Bronchial epithelial cell (primary cell): ENCODE data around the gene PDZK1IP1. TPM values are rescaled to one million over a fixed set of nuclear protein-coding genes. Genes with fewer than 3 reads are reported as not detected.

Experiments
- DNase-seq: peaks from one replicate; pipeline ENCODE4 v3.0.0-alpha.2; 2010; ENCODE audit warnings: low read depth
- FAIRE-seq: peaks from 2 replicates; lab custom pipeline; 2011; peaks lifted over from hg19 to GRCh38; lab: Jason Lieb, UNC
- H3K27me3 ChIP-seq: 2 replicates; pipeline ENCODE4 v1.5.1; 2011; ENCODE audit warnings: low read length; ENCODE audit not compliant: control insufficient read depth, insufficient read depth
- H3K36me3 ChIP-seq: 2 replicates; pipeline ENCODE4 v1.5.1; 2011; ENCODE audit warnings: low read length; ENCODE audit not compliant: control insufficient read depth, insufficient read depth
- H3K4me3 ChIP-seq: 2 replicates; pipeline ENCODE4 v1.5.1; 2011; ENCODE audit warnings: mild to moderate bottlenecking, low read depth, low read length, control low read depth
- total RNA-seq: library from RNA; depleted of rRNA; stranded (reverse); fragments of >200 nt; gene quantifications from 2 replicates; pipeline ENCODE4 v1.2.1, GENCODE V29; 2014
- TF ChIP-seq, protein P1 (sequence below): IDR thresholded peaks from 2 replicates; pipeline ENCODE4 v1.5.1; 2011; ENCODE audit warnings: mild to moderate bottlenecking, moderate library complexity, low read length, control low read depth, inconsistent platforms; ENCODE audit not compliant: insufficient read depth, severe bottlenecking

The PDZK1IP1 gene
- total RNA-seq, 1 donor from 2014 or later = 0.26 TPM

DNA sequence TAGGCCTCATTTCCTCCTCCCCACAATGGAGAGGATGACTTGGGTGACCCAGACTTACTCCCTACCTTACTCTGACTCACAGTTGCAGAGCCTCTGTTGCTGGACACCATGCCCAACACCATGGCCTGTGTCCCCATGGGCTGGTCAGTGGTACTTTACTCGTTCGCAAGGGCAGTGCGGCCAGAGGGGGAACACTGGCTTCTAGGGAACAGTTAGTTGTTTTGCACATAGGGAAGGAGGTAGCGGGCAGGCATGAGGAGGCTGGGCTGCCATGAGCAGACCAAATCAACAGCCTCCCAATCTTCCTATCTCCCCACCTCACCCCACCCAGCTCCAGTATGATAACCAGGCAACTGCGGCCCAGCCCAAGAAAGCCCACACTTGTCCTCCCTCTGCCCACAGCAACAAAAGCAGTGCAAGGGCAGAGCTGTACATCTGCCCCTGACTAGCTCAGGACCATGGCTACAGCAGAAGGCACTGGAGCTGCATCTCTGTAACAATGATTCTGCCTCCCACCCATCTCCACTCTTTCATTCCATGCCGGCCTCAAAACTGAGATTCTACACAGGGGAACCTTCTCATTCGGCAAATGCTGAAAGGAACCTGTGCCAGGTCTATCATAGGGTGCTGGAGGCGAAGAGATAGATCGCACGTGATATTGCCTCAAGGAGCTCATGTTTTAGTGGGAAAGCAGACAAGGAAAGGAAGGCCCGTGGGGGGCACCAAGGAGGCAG lies 23.6 kb upstream of the PDZK1IP1 start:
- Histone ChIP-seq H3K4me3 (no peak overlapping the region), H3K36me3 (no peaks in the 10 kb centered on the region), H3K27me3 (no peaks in the 10 kb centered on the region)
- TF ChIP-seq, protein P1, sequence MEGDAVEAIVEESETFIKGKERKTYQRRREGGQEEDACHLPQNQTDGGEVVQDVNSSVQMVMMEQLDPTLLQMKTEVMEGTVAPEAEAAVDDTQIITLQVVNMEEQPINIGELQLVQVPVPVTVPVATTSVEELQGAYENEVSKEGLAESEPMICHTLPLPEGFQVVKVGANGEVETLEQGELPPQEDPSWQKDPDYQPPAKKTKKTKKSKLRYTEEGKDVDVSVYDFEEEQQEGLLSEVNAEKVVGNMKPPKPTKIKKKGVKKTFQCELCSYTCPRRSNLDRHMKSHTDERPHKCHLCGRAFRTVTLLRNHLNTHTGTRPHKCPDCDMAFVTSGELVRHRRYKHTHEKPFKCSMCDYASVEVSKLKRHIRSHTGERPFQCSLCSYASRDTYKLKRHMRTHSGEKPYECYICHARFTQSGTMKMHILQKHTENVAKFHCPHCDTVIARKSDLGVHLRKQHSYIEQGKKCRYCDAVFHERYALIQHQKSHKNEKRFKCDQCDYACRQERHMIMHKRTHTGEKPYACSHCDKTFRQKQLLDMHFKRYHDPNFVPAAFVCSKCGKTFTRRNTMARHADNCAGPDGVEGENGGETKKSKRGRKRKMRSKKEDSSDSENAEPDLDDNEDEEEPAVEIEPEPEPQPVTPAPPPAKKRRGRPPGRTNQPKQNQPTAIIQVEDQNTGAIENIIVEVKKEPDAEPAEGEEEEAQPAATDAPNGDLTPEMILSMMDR = no peak
- DNase-seq (no peak), FAIRE-seq (no peak)

- Histone ChIP-seq H3K4me3 (no peak overlapping the region), H3K27me3 (no peaks in the 10 kb centered on the region), H3K36me3 (no peaks in the 10 kb centered on the region)
- FAIRE-seq = peak; percentile 7
- DNase-seq = no peak
- TF ChIP-seq, protein P1 = no peak
Observed at GRCh38 chr1:47212636-47213229, 22.9 kb upstream of the PDZK1IP1 start.

DNA sequence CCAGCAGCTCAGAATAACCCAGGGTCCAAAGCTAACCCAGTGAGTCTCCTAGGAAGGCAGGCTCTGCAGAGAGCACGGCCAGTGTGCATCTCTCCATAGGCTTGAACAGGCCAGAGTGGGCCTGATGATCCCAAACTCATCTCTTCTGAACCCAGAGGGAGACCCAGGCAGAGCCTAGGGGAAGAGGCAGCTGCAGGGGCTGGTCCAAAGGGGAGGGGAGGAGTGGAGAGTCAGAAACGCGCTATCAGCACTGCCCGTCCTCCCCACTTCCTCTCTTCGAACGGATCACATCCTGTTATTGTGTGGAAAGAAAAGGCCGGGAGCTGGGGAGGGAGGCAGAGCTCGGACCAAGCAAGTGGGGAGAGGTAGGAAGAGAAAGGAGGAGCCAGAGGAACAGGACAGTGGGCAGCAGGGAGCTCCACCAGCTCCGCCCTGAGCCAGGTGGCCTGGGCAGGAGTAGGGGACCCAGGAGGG lies 22.0 kb upstream of the PDZK1IP1 start:
- FAIRE-seq (no peak), DNase-seq (no peak)
- TF ChIP-seq, protein P1 = no peak
- H3K36me3 ChIP-seq = no peaks in the 10 kb centered on the region
- no peaks in the 10 kb centered on the region for H3K27me3 ChIP-seq
- H3K4me3 ChIP-seq = no peak overlapping the region

DNA sequence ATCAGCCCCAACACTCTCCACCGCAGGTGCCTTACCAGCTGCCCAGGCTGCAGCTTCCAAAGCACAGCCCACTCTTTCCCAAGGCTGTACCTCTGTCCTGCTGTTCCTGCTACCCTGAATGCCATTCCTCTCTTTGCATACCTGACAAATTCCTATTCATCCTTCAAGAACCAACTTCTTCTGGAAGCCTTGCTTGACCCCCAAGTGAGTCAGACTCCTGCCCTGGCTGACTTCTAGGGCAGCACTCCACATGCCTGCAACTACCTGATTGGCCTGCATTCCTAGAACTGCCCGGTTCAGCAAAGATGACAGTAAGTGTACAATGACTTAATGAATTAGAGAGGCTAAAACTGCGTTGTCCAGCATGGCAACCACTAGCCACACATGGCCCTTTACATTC lies 20.8 kb upstream of the PDZK1IP1 start:
- DNase-seq (peak; percentile 77), FAIRE-seq (peak; percentile 77)
- H3K27me3 ChIP-seq = no peaks in the 10 kb centered on the region
- no peaks in the 10 kb centered on the region for H3K36me3 ChIP-seq
- TF ChIP-seq, protein P1 = no peak
- no peak overlapping the region for H3K4me3 ChIP-seq

GRCh38 chr1:47209725-47210325 lies 20.0 kb upstream of the PDZK1IP1 start:
- FAIRE-seq = peak; percentile 58
- peak; percentile 69 for DNase-seq
- Histone ChIP-seq H3K4me3 (no peak overlapping the region), H3K27me3 (no peaks in the 10 kb centered on the region), H3K36me3 (no peaks in the 10 kb centered on the region)
- TF ChIP-seq, protein P1 = no peak
